ENCODE data around the gene LATS2.
"Not testable (repeated sequence)": the region's sequence is repeated elsewhere in the genome, so short reads cannot be mapped to it uniquely, and the experiment has no call there.

Gene LATS2

DNA sequence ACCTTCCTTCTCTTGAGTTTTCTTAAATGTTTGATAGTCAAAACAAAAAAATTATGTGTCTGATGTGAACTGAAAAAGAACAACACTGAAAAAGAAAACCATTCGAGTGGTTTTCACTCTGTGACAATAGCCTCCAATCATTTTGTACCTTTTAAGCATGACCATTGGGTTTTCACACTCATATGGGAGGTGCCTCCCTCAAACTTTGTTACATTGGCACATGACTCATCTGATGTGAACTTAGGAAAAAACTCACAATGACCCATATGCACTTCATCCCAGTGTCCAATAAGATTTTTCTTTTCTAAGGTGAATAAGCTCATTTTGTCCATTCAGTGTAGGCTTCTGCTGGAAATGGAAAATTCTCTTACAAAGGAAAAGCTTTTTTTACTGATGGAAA, 92.2 kb downstream of the LATS2 start:
- H3K4me3 ChIP-seq (ENCODE audit: low read depth, low read length), result no peak overlapping the region
- DNase-seq (ENCODE audit: low read depth), result no peak
- in situ Hi-C loops (cut with HindIII; ENCODE audit: low sequenced_read_pairs), result no loop called here
- TF ChIP-seq, protein P1, sequence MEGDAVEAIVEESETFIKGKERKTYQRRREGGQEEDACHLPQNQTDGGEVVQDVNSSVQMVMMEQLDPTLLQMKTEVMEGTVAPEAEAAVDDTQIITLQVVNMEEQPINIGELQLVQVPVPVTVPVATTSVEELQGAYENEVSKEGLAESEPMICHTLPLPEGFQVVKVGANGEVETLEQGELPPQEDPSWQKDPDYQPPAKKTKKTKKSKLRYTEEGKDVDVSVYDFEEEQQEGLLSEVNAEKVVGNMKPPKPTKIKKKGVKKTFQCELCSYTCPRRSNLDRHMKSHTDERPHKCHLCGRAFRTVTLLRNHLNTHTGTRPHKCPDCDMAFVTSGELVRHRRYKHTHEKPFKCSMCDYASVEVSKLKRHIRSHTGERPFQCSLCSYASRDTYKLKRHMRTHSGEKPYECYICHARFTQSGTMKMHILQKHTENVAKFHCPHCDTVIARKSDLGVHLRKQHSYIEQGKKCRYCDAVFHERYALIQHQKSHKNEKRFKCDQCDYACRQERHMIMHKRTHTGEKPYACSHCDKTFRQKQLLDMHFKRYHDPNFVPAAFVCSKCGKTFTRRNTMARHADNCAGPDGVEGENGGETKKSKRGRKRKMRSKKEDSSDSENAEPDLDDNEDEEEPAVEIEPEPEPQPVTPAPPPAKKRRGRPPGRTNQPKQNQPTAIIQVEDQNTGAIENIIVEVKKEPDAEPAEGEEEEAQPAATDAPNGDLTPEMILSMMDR (IDR thresholded peaks at IDR 0.05; ENCODE audit: low read depth, low read length, missing control alignments), result no peak

DNA sequence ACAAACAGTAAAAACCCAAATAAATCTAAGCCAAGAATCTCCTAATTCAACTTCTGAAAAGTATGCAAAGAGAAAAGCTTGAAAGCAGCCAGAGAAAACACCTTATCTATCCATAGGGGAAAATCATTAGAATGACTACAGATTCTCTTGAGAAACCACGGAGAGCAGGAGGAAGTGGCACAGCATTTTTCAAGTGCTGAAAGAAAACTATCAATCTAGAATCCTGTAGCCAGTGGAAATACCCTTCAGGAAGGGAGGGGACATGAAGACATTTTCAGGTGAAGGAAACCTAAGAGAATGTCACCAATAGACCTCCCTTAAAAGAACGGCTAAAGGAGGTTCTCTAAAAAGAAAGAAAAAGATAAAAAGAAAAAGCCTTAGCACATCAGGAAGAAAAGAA, 92.6 kb downstream of the LATS2 start:
- TF ChIP-seq, protein P1 (IDR thresholded peaks at IDR 0.05; ENCODE audit: low read depth, low read length, missing control alignments), result no peak
- H3K4me3 ChIP-seq (ENCODE audit: low read depth, low read length), result no peak overlapping the region
- in situ Hi-C loops (cut with HindIII; ENCODE audit: low sequenced_read_pairs), result no loop called here
- DNase-seq (ENCODE audit: low read depth), result no peak

DNA sequence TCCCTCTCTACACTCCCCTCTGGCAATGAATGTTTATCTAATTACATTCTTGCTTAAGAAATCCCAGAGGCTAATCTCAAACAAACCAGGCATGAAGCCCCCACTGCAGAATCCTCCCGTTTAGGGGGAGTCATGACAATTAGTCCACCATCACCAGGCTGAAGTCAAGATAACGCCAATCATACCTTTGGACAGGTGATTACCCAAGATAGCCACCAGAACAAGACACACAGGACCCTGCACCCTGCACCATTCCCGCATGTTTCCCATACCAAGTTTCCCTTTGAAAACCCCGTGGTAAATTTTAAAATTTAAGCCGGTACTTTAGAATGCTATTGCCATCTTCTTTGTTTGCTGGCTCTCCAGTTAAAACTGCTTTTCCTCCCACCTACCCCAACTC, 94.0 kb downstream of the LATS2 start:
- DNase-seq (ENCODE audit: low read depth), result no peak
- in situ Hi-C loops (cut with HindIII; ENCODE audit: low sequenced_read_pairs), result no loop called here
- H3K4me3 ChIP-seq (ENCODE audit: low read depth, low read length), result no peak overlapping the region
- TF ChIP-seq, protein P1 (IDR thresholded peaks at IDR 0.05; ENCODE audit: low read depth, low read length, missing control alignments), result no peak

DNA sequence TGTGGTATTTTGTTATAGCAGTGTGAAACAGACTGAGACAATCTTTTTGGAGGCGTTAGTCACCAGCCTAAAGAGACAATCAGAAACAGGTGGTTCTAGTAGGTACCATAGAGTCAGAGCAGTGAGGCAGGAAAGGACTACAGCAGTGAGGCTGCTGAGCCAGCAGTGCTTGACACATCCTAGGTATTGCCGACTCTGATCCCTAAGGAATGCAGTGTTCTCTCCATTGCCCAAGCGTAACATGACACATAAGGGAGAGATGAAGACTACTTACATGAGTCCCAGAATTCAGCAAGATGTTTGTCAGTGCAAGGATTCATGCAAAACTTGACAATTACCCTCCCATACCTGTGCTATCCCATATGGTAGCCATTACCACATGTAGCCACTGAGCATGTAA, 96.5 kb downstream of the LATS2 start:
- in situ Hi-C loops (cut with HindIII; ENCODE audit: low sequenced_read_pairs), result no loop called here
- TF ChIP-seq, protein P1 (IDR thresholded peaks at IDR 0.05; ENCODE audit: low read depth, low read length, missing control alignments), result no peak
- H3K4me3 ChIP-seq (ENCODE audit: low read depth, low read length), result no peak overlapping the region
- DNase-seq (ENCODE audit: low read depth), result no peak

DNA sequence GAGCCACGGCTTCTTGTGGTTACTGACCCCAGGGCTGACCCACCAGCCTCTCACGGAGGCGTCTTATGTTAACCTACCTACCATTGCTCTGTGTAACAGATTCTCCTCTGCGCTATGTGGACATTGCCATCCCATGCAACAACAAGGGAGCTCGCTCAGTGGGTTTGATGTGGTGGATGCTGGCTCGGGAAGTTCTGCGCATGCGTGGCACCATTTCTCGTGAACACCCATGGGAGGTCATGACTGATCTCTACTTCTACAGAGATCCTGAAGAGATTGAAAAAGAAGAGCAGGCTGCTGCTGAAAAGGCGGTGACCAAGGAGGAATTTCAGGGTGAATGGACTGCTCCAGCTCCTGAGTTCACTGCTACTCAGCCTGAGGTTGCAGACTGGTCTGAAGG, 99.7 kb downstream of the LATS2 start:
- in situ Hi-C loops (cut with HindIII; ENCODE audit: low sequenced_read_pairs); H3K4me3 ChIP-seq (ENCODE audit: low read depth, low read length); DNase-seq (ENCODE audit: low read depth): not testable (repeated sequence)

DNA sequence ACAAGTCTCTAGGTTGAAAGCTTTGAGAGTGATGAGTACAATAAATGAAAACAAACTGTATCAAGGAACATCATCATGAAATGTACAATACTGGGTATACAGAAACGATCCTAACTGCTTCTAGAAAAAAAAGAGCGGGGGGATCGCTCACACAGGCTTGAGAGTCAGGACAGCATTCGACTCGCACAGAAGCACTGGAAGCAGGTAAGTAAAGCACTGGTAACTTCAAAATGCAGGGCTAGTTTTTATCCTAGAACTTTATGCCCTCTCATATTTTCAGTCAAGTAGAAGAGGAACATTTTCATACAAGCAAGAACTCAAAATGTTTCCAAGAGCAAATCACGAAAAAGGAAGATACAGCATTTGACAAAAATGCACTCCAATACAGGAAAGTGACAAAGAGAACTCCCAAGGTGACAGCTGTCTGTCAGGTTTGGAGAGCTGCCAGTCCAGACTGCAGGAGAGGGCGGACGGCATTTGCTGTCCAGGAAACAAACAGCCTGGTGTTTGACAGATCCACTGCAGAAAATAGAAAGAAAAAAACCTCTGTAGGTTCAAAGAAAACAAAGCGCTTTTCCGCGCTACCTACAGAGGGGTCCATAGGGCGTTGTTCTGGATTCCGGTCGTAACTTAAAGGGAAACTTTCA, 100.6 kb downstream of the LATS2 start:
- TF ChIP-seq, protein P1 (IDR thresholded peaks at IDR 0.05; ENCODE audit: low read depth, low read length, missing control alignments), result no peak
- in situ Hi-C loops (cut with HindIII; ENCODE audit: low sequenced_read_pairs), result no loop called here
- DNase-seq (ENCODE audit: low read depth), result no peak
- H3K4me3 ChIP-seq (ENCODE audit: low read depth, low read length), result no peak overlapping the region

DNA sequence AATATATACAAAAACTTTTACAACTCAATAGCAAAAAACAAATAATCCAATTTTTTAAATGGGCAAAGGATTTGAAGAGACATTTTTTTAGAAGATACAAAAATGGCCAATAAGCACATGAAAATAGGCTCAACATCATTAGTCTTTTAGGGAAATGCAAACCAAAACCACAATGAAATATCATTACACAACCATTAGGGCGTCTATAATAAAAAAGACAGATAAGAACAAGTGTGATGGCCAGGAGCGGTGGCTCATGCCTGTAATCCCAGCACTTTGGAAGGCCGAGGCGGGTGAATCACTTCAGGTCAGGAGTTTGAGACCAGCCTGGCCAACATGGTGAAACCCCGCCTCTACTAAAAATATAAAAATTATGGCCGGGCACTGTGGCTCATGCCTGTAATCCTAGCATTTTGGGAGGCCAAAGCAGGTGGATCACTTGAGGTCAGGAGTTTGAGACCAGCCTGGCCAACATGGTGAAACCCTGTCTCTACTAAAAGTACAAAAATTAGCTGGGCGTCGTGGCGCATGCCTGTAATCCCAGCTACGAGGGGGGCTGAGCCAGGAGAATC, 104.3 kb downstream of the LATS2 start:
- in situ Hi-C loops (cut with HindIII; ENCODE audit: low sequenced_read_pairs); H3K4me3 ChIP-seq (ENCODE audit: low read depth, low read length); DNase-seq (ENCODE audit: low read depth): not testable (repeated sequence)

All from astrocyte of the cerebellum (primary cell).